ENCODE data around the gene FHL1.

Gene FHL1

DNA sequence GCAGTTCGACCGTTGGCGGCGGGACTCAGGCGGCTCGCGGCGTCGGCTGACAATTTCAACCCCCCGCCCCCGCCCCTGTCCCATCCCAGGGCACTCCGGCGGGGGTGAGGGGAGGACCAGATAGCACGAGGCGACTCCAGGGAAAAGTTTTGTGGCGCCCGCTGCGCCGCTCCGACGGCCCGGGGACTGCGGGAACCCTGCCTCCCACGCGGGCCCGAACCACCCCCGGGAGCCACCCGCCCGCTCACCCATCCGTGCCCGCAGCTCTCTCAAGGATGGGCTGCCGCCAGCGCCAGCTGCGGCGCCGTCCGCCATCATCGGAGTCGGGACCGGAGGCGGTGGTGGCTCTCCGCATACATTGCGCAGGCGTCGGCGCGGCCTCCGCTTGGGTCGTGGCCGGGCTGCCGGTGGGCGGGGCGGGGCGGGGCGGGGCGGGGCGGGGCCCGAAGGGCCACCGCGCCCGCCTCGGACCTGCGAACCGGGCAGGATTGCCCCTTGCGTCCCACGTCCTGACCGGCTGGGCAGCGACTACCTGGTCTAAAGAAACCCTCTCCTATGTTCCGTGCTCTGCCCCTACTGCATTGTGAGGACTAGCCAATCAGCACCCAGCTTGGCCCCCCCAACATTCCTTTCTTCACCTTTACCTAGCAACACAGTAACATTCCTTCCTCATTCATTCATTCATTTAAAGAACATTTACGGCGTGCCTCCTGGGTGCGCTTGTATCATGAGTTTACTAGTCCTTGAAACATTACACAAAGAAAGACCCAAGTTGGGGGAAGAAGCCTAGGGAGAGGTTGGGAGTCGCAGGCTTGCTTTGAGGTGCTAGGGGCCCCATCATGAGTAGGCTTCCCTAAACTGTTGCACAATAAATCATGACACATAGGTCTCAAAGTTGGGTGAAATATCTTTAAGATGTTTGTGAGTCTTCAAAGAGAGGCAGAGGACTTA, 104.0 kb downstream of the FHL1 start, which contains the start of gene MAP7D3:
MAP7D3 (minus strand) TSS at position 360 of the 951 bp plus-strand sequence; CDS start at position 318, 42 bp downstream.
- peak; percentile 79 for DNase-seq (ENCODE audit: low spot score)

DNA sequence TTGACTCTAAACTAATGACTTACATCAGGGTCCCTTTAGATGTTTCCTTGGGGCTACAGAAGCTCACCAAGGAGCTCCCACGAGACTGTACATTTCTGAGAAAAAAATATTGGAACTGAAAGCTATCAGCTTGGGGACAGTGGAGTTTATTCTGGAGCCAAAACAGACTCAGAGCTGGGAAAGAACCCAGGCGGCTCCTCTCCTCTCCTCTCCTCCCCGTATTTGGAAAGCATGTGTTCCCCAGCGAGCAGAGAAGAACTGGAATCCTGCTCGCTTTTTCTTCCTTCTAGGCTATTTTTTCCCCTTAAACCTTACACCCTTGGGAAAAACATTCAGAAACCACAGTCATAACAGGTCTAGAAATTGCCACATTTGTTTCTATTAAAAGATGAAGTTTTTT, 108.2 kb downstream of the FHL1 start:
- DNase-seq (ENCODE audit: low spot score), result no peak

DNA sequence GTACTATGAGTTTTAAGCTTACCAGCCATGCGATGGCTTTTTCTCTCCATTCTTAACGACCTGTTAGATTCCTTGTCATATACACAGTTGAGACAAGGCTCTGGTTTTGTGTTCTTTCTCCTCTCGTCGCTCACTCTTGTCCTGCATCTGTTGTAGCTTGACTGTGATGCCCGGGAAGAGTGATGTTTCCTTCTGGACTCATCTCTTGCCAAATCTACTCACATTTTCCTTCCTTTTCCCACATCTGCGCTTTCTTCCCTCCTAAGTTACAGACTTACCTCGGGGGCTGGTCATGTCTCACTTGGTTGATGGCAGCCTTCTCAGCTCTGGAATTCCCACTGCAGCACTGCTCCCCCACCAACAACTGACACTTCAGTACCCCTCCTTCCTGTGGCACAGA, 108.7 kb downstream of the FHL1 start:
- no peak for DNase-seq (ENCODE audit: low spot score)

DNA sequence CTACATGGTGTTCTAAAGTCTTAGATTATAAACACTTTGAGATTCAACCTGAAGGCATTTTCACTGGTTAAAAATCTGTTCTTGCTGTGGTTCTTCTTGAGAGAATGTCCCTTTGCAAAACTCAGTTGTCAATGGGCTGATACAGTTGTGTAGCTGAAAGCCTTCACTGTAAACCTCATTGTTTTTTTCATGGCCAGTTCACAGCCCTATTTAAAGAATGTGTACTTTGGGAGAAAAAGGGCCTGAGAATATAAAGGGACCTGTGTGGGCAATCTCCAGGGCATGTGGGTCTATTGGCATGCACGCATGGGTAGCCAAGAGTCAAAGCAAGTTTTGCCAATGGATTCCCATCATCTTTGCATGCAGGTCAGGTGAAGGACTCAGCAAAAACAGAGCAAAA, 111.6 kb downstream of the FHL1 start:
- no peak for DNase-seq (ENCODE audit: low spot score)

DNA sequence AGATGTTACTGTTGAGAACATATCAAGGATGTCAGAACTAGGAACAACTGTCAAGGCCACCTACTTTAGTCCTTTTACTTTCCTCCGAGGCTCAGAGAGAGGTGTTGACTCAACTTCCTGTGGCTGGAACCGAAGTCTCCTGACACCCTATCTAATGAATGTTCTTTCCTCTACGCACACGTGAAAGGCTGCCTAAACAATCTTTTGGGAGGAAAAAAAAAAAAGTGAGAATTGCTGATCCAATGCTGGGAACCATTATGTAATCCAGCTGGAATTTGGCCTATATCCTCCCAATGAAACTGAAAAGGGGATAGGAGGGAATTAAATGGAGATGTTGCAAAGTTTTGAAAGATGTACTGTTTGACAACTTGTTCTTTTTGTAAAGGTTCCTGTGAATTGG, 112.2 kb downstream of the FHL1 start:
- DNase-seq (ENCODE audit: low spot score), result no peak

DNA sequence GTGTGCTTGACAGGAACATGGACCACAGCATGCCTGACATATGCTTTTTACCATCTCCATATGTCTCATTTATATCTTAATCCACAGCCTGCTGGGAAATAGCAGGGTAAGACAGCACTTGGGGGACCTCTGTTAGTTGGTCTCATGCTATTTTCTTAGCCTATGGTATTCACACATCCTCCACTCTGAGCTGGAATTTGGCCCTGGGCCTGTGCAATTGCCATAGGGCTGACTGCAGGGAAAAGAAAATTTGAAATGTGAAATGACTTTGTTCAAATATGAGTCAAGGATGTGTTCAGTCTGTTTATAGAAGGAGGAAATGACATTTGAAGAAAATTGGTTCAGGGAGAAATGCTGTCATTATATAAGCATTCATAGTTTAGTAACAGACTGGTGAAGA, 113.4 kb downstream of the FHL1 start:
- DNase-seq (ENCODE audit: low spot score), result no peak

Data from ecto neural progenitor cell (in vitro differentiated cells).